ENCODE results near the gene SULT2B1. TPM values are rescaled to one million over a fixed set of nuclear protein-coding genes. Genes with fewer than 3 reads are reported as not detected.

SULT2B1 gene
- total and polyA plus RNA-seq, 4 donors: 0.39 to 0.90 (median 0.48) TPM; not detected in 1

- H3K9me3 ChIP-seq (ENCODE audit: control insufficient read depth, insufficient read depth, low read length): no peaks in the 10 kb centered on the region
Observed at GRCh38 chr19:48596237-48596636, 44.3 kb downstream of the SULT2B1 start.

DNA sequence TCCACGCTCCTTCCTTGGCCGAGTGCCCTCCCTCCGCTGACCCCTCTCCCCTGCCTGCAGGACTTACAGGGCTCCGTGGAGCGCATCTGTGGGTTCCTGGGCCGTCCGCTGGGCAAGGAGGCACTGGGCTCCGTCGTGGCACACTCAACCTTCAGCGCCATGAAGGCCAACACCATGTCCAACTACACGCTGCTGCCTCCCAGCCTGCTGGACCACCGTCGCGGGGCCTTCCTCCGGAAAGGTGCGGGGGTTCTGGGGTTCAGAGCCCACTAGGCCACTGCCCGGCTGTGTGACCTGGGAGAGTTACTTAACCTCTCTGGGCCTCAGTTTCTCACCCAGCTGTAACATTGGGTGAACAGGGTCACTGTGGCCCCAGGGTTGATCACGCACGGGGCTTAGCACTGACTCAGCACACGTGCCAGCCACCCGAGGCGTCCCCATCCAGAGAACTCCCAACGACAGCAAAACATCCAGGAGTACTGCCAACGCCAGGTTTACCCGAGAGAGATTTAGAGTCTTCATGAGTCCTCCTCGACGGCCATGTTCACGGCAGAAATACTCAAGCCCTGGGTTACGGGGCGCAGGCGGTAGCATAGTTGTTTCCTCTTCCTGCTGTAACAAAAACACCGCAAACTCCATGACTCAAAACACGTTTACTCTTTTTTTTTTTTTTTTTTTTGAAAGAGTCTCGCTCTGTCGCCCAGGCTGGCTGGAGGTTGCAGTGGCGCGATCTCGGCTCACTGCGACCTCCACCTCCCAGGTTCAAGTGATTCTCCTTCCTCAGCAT is 44.9 kb downstream of the SULT2B1 start:
- no peaks in the 10 kb centered on the region for H3K9me3 ChIP-seq (ENCODE audit: control insufficient read depth, insufficient read depth, low read length)
- no peaks in the 10 kb centered on the region for H3K27me3 ChIP-seq (ENCODE audit: control insufficient read depth, insufficient read depth, low read length)
- no peak for DNase-seq (ENCODE audit: low read depth in 4 of 6, low spot score in 6 of 6)
- 91% methylated on average over 32 of the region's 39 CpGs for WGBS (ENCODE audit: insufficient coverage)
- H3K36me3 ChIP-seq (ENCODE audit: control insufficient read depth, insufficient read depth, low read length): no peaks in the 10 kb centered on the region
- H3K4me3 ChIP-seq (ENCODE audit: low read depth, low read length): no peak overlapping the region
- H3K4me1 ChIP-seq (ENCODE audit: control insufficient read depth, insufficient read depth, low read length): no peaks in the 10 kb centered on the region
- H3K27ac ChIP-seq (ENCODE audit: low read depth, low read length): no peak overlapping the region

More at GRCh38 chr19:48596237-48596636, 44.3 kb downstream of the SULT2B1 start:
- H3K27me3 ChIP-seq (ENCODE audit: control insufficient read depth, insufficient read depth, low read length): no peaks in the 10 kb centered on the region
- H3K27ac ChIP-seq (ENCODE audit: low read depth, low read length): no peak overlapping the region
- H3K36me3 ChIP-seq (ENCODE audit: control insufficient read depth, insufficient read depth, low read length): no peaks in the 10 kb centered on the region
- H3K4me1 ChIP-seq (ENCODE audit: control insufficient read depth, insufficient read depth, low read length): no peaks in the 10 kb centered on the region
- no peak overlapping the region for H3K4me3 ChIP-seq (ENCODE audit: low read depth, low read length)
- no peak for DNase-seq (ENCODE audit: low read depth in 4 of 6, low spot score in 6 of 6)
- WGBS (ENCODE audit: insufficient coverage): 93% methylated on average over 2 of the region's 4 CpGs

- Histone ChIP-seq H3K36me3 (ENCODE audit: control insufficient read depth, insufficient read depth, low read length) (peaks cover 4% of the 10 kb centered on the region), H3K27me3 (ENCODE audit: control insufficient read depth, insufficient read depth, low read length) (no peaks in the 10 kb centered on the region), H3K4me3 (ENCODE audit: low read depth, low read length) (no peak overlapping the region), H3K9me3 (ENCODE audit: control insufficient read depth, insufficient read depth, low read length) (no peaks in the 10 kb centered on the region), H3K4me1 (ENCODE audit: control insufficient read depth, insufficient read depth, low read length) (no peaks in the 10 kb centered on the region), H3K27ac (ENCODE audit: low read depth, low read length) (no peak overlapping the region)
- DNase-seq (ENCODE audit: low read depth in 4 of 6, low spot score in 6 of 6): no peak
- WGBS (ENCODE audit: insufficient coverage): 73% methylated on average over 22 of the region's 30 CpGs
Observed at GRCh38 chr19:48598996-48599700, 47.2 kb downstream of the SULT2B1 start.

DNA sequence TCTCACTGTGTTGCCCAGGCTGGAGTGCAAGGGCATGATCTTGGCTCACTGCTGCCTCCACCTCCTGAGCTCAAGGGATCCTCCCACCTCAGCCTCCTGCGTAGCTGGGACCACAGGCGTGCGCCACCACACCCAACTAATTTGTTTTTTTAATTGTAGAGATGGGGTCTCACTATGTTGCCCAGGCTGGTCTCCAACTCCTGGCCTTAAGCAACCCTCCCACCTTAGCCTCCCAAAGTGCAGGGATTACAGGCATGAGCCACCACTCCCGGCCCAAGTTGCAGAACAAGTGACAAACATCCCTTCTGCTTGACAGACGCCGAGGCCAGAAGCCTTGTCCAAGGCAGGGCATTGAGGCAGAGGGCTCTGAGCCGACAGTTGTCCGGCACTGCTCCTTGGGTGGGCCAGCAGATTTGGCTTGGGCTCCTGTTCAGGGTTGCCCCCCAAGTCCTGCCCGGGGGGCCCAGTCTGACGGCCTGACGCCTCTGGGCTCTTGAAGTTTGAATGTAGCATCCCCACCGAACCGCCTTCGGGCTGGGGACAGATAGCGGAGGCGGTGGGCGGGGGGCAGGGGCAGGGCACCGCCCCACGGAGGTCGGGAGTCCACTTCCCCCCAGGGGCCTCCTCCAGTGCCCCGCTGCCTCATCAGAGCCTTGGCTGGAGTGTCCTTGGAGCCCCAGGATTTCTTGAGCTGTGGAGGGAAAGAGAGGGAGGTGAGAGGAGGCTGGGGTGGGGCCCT is 48.9 kb downstream of the SULT2B1 start:
- no peak for DNase-seq (ENCODE audit: low read depth in 4 of 6, low spot score in 6 of 6)
- Histone ChIP-seq H3K4me1 (ENCODE audit: control insufficient read depth, insufficient read depth, low read length) (no peaks in the 10 kb centered on the region), H3K4me3 (ENCODE audit: low read depth, low read length) (no peak overlapping the region), H3K27ac (ENCODE audit: low read depth, low read length) (no peak overlapping the region), H3K36me3 (ENCODE audit: control insufficient read depth, insufficient read depth, low read length) (peaks cover 4% of the 10 kb centered on the region), H3K9me3 (ENCODE audit: control insufficient read depth, insufficient read depth, low read length) (no peaks in the 10 kb centered on the region), H3K27me3 (ENCODE audit: control insufficient read depth, insufficient read depth, low read length) (no peaks in the 10 kb centered on the region)
- WGBS (ENCODE audit: insufficient coverage): 83% methylated on average over 18 of the region's 21 CpGs

DNA sequence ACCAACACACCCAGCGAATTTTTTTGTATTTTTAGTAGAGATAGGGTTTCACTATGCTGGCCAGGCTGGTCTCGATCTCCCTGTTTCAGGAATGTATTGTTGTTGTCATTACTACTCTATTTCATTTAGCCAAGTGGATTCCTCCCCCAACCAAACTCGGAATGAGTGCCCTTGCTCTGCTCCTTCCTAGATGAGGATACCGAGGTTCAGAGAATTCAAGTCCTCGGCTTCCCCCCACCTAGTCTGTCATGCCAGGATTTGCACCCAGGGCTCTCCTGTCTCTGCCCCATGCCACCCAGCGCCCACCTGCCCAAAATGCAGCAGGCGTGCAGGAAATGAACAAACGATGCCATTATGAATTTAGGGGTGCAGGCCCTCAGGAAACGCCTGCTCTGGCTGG is 51.0 kb downstream of the SULT2B1 start:
- Histone ChIP-seq H3K4me1 (ENCODE audit: control insufficient read depth, insufficient read depth, low read length) (no peaks in the 10 kb centered on the region), H3K9me3 (ENCODE audit: control insufficient read depth, insufficient read depth, low read length) (no peaks in the 10 kb centered on the region), H3K27ac (ENCODE audit: low read depth, low read length) (no peak overlapping the region), H3K27me3 (ENCODE audit: control insufficient read depth, insufficient read depth, low read length) (no peaks in the 10 kb centered on the region), H3K4me3 (ENCODE audit: low read depth, low read length) (no peak overlapping the region), H3K36me3 (ENCODE audit: control insufficient read depth, insufficient read depth, low read length) (peaks cover 11% of the 10 kb centered on the region)
- DNase-seq (ENCODE audit: low read depth in 4 of 6, low spot score in 6 of 6): no peak
- WGBS (ENCODE audit: insufficient coverage): 94% methylated on average over 6 of the region's 9 CpGs

DNA sequence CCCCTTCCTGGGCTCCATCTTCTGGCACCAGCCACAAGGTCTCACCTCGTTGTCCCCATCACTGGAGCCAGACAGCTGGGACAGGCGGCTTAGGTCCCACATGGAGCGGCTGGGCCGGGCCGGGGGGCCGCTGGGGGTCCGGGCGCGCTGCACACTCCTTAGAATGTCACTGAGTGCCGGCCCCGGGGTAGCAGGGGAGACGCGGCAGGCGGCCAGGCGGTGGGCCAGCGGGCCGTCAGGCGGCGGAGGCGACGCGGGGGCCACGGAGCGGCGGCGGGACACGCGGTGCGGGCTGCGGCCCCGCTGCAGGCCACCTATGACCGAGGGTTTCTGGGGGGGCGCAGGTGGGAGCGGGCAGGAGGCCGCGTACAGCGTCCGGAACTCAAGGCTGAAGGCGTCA is 51.5 kb downstream of the SULT2B1 start:
- no peaks in the 10 kb centered on the region for H3K4me1 ChIP-seq (ENCODE audit: control insufficient read depth, insufficient read depth, low read length)
- no peak overlapping the region for H3K27ac ChIP-seq (ENCODE audit: low read depth, low read length)
- DNase-seq (ENCODE audit: low read depth in 4 of 6, low spot score in 6 of 6): no peak
- no peaks in the 10 kb centered on the region for H3K27me3 ChIP-seq (ENCODE audit: control insufficient read depth, insufficient read depth, low read length)
- no peak overlapping the region for H3K4me3 ChIP-seq (ENCODE audit: low read depth, low read length)
- peaks cover 11% of the 10 kb centered on the region for H3K36me3 ChIP-seq (ENCODE audit: control insufficient read depth, insufficient read depth, low read length)
- WGBS (ENCODE audit: insufficient coverage): 89% methylated on average over 39 of the region's 39 CpGs
- no peaks in the 10 kb centered on the region for H3K9me3 ChIP-seq (ENCODE audit: control insufficient read depth, insufficient read depth, low read length)

GRCh38 chr19:48603850-48604249 is 51.9 kb downstream of the SULT2B1 start:
- no peak overlapping the region for H3K4me3 ChIP-seq (ENCODE audit: low read depth, low read length)
- no peaks in the 10 kb centered on the region for H3K9me3 ChIP-seq (ENCODE audit: control insufficient read depth, insufficient read depth, low read length)
- peaks cover 2% of the 10 kb centered on the region for H3K4me1 ChIP-seq (ENCODE audit: control insufficient read depth, insufficient read depth, low read length)
- H3K36me3 ChIP-seq (ENCODE audit: control insufficient read depth, insufficient read depth, low read length): peaks cover 11% of the 10 kb centered on the region
- no peak overlapping the region for H3K27ac ChIP-seq (ENCODE audit: low read depth, low read length)
- 94% methylated on average over 9 of the region's 9 CpGs for WGBS (ENCODE audit: insufficient coverage)
- DNase-seq (ENCODE audit: low read depth in 4 of 6, low spot score in 6 of 6): no peak
- H3K27me3 ChIP-seq (ENCODE audit: control insufficient read depth, insufficient read depth, low read length): no peaks in the 10 kb centered on the region

- Histone ChIP-seq H3K4me1 (ENCODE audit: control insufficient read depth, insufficient read depth, low read length) (peaks cover 4% of the 10 kb centered on the region), H3K36me3 (ENCODE audit: control insufficient read depth, insufficient read depth, low read length) (peaks cover 18% of the 10 kb centered on the region), H3K4me3 (ENCODE audit: low read depth, low read length) (no peak within 1 kb of the TSS), H3K27ac (ENCODE audit: low read depth, low read length) (no peak within 1 kb of the TSS), H3K9me3 (ENCODE audit: control insufficient read depth, insufficient read depth, low read length) (no peaks in the 10 kb centered on the region), H3K27me3 (ENCODE audit: control insufficient read depth, insufficient read depth, low read length) (no peaks in the 10 kb centered on the region)
- WGBS (ENCODE audit: insufficient coverage): 88% methylated on average over 39 of the region's 39 CpGs
- no peak for DNase-seq (ENCODE audit: low read depth in 4 of 6, low spot score in 6 of 6)
Observed at GRCh38 chr19:48606463-48607358, 54.7 kb downstream of the SULT2B1 start, which contains the start of gene SPACA4. TSS of gene SPACA4 (plus strand) at chr19:48606742. CDS start at chr19:48606979, 237 bp downstream.

DNA sequence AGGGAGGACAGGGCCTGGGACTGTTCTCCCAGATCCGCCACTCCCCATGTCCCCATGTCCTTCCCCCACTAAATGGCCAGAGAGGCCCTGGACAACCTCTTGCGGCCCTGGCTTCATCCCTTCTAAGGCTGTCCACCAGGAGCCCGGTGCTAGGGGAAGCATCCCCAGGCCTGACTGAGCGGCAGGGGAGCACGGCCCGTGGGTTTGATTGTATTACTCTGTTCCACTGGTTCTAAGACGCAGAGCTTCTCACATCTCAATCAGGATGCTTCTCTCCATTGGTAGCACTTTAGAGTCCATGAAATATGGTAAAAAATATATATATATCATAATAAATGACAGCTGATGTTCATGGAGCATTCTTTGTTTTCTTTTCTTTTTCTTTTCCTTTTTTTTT is 55.4 kb downstream of the SULT2B1 start:
- no peak for DNase-seq (ENCODE audit: low read depth in 4 of 6, low spot score in 6 of 6)
- no peaks in the 10 kb centered on the region for H3K27me3 ChIP-seq (ENCODE audit: control insufficient read depth, insufficient read depth, low read length)
- no peak overlapping the region for H3K4me3 ChIP-seq (ENCODE audit: low read depth, low read length)
- H3K27ac ChIP-seq (ENCODE audit: low read depth, low read length): no peak overlapping the region
- peaks cover 21% of the 10 kb centered on the region for H3K36me3 ChIP-seq (ENCODE audit: control insufficient read depth, insufficient read depth, low read length)
- 74% methylated on average over 3 of the region's 7 CpGs for WGBS (ENCODE audit: insufficient coverage)
- H3K4me1 ChIP-seq (ENCODE audit: control insufficient read depth, insufficient read depth, low read length): peaks cover 4% of the 10 kb centered on the region
- H3K9me3 ChIP-seq (ENCODE audit: control insufficient read depth, insufficient read depth, low read length): no peaks in the 10 kb centered on the region
